Astrocyte (in vitro differentiated cells and primary cell): ENCODE results near the gene ZMYND19. TPM values are rescaled to one million over a fixed set of nuclear protein-coding genes. Genes with fewer than 3 reads are reported as not detected.

Experiments used
- DNase-seq: peaks from one replicate; pipeline ENCODE4 v3.0.0-alpha.2; 2010; ENCODE audit warnings: low read depth
- FAIRE-seq: peaks from 2 replicates; lab custom pipeline; 2011; peaks lifted over from hg19 to GRCh38; lab: Jason Lieb, UNC
- H2AFZ ChIP-seq: 2 replicates; pipeline ENCODE4 v1.6.0; 2012; ENCODE audit warnings: low read depth, low read length, inconsistent platforms
- H3K27ac ChIP-seq: 2 replicates; pipeline ENCODE4 v1.5.1; 2011; ENCODE audit warnings: low read depth, low read length, inconsistent platforms
- H3K27me3 ChIP-seq: 2 replicates; pipeline ENCODE4 v1.6.0; 2011; ENCODE audit warnings: low read length, inconsistent platforms; ENCODE audit not compliant: insufficient read depth
- H3K36me3 ChIP-seq: 2 replicates; pipeline ENCODE4 v1.5.1; 2011; ENCODE audit warnings: low read length, inconsistent platforms; ENCODE audit not compliant: insufficient read depth
- H3K4me1 ChIP-seq: 2 replicates; pipeline ENCODE4 v1.5.1; 2011; ENCODE audit warnings: low read length, inconsistent platforms; ENCODE audit not compliant: insufficient read depth
- H3K4me2 ChIP-seq: 2 replicates; pipeline ENCODE4 v1.6.0; 2012; ENCODE audit warnings: low read length, inconsistent platforms
- H3K4me3 ChIP-seq: 2 replicates; pipeline ENCODE4 v1.5.1; 2011; ENCODE audit warnings: low read depth, mild to moderate bottlenecking, low read length, inconsistent platforms; ENCODE audit not compliant: insufficient read depth
- H3K79me2 ChIP-seq: 2 replicates; pipeline ENCODE4 v1.6.0; 2012; ENCODE audit warnings: mild to moderate bottlenecking, low read length, inconsistent platforms; ENCODE audit not compliant: insufficient read depth
- H3K9ac ChIP-seq: 2 replicates; pipeline ENCODE4 v1.6.0; 2012; ENCODE audit warnings: mild to moderate bottlenecking, low read length, inconsistent platforms
- H3K9me3 ChIP-seq: 2 replicates; pipeline ENCODE4 v1.5.1; 2012; ENCODE audit warnings: low read depth, mild to moderate bottlenecking, low read length, inconsistent platforms; ENCODE audit not compliant: insufficient read depth
- H4K20me1 ChIP-seq: 2 replicates; pipeline ENCODE4 v1.6.0; 2012; ENCODE audit warnings: low read length, inconsistent platforms; ENCODE audit not compliant: insufficient read depth
- H3K27ac Mint-ChIP-seq: one replicate; pipeline ENCODE4 v1.8.0; 2021; ENCODE audit warnings: mild to moderate bottlenecking, mixed read lengths; ENCODE audit not compliant: unreplicated experiment
- H3K27me3 Mint-ChIP-seq: one replicate; pipeline ENCODE4 v1.8.0; 2021; ENCODE audit warnings: low read depth, mixed read lengths; ENCODE audit not compliant: unreplicated experiment
- H3K36me3 Mint-ChIP-seq: one replicate; pipeline ENCODE4 v1.8.0; 2021; ENCODE audit warnings: low read depth, mixed read lengths; ENCODE audit not compliant: unreplicated experiment
- H3K4me1 Mint-ChIP-seq: one replicate; pipeline ENCODE4 v1.8.0; 2021; ENCODE audit warnings: low read depth, mixed read lengths; ENCODE audit not compliant: unreplicated experiment
- H3K4me3 Mint-ChIP-seq: one replicate; pipeline ENCODE4 v1.8.0; 2021; ENCODE audit warnings: mild to moderate bottlenecking, moderate library complexity, mixed read lengths; ENCODE audit not compliant: unreplicated experiment
- H3K9me3 Mint-ChIP-seq: one replicate; pipeline ENCODE4 v1.8.0; 2021; ENCODE audit warnings: mild to moderate bottlenecking, mixed read lengths; ENCODE audit not compliant: unreplicated experiment
- CTCF ChIP-seq: IDR thresholded peaks from 2 replicates; pipeline ENCODE4 v1.5.1; 2011; ENCODE audit warnings: low read depth, mild to moderate bottlenecking, inconsistent platforms, low read length, moderate library complexity; ENCODE audit not compliant: insufficient read depth
- EZH2 ChIP-seq: IDR thresholded peaks from 2 replicates; pipeline ENCODE4 v1.6.1; 2012; ENCODE audit warnings: mild to moderate bottlenecking, low read length, inconsistent platforms; ENCODE audit not compliant: insufficient read depth
- total RNA-seq: library from RNA; stranded (reverse); gene quantifications from 2 replicates; pipeline ENCODE4 v1.2.1, GENCODE V29; 2021

ZMYND19 gene
- total RNA-seq, 1 donor from 2014 or later: 34.0 TPM

- peaks cover 4% of the 10 kb centered on the region for H3K4me1 Mint-ChIP-seq
- Histone ChIP-seq H3K9ac (peak overlapping the region; percentile 85), H4K20me1 (peaks cover 52% of the 10 kb centered on the region), H3K27me3 (no peaks in the 10 kb centered on the region), H3K27ac (no peak overlapping the region), H2AFZ (no peak overlapping the region), H3K9me3 (no peaks in the 10 kb centered on the region), H3K36me3 (peaks cover 19% of the 10 kb centered on the region), H3K4me1 (peaks cover 10% of the 10 kb centered on the region), H3K4me2 (peak overlapping the region; percentile 98), H3K4me3 (peak overlapping the region; percentile 79), H3K79me2 (peaks cover 51% of the 10 kb centered on the region)
- H3K27me3 Mint-ChIP-seq: peaks cover 6% of the 10 kb centered on the region
- H3K27ac Mint-ChIP-seq: no peak overlapping the region
- H3K9me3 Mint-ChIP-seq: no peaks in the 10 kb centered on the region
- H3K4me3 Mint-ChIP-seq: peak overlapping the region; percentile 88
- no peak for FAIRE-seq
- DNase-seq: no peak
- no peak for TF ChIP-seq EZH2
- TF ChIP-seq CTCF: no peak
- peaks cover 4% of the 10 kb centered on the region for H3K36me3 Mint-ChIP-seq
These were observed 1.4 kb downstream of the ZMYND19 start for GRCh38 chr9:137588891-137589290.

GRCh38 chr9:137588311-137588710 lies 2.0 kb downstream of the ZMYND19 start:
- H3K4me1 ChIP-seq: peaks cover 10% of the 10 kb centered on the region
- Mint-ChIP-seq H3K4me3 (no peak overlapping the region), H3K36me3 (peaks cover 5% of the 10 kb centered on the region), H3K4me1 (peaks cover 4% of the 10 kb centered on the region), H3K27ac (no peak overlapping the region), H3K9me3 (no peaks in the 10 kb centered on the region), H3K27me3 (peaks cover 4% of the 10 kb centered on the region)
- H3K36me3 ChIP-seq: peaks cover 19% of the 10 kb centered on the region
- H3K27me3 ChIP-seq: no peaks in the 10 kb centered on the region
- peak overlapping the region; percentile 98 for H3K4me2 ChIP-seq
- no peak overlapping the region for H3K27ac ChIP-seq
- no peak overlapping the region for H3K4me3 ChIP-seq
- no peak for DNase-seq
- no peak for TF ChIP-seq CTCF
- TF ChIP-seq EZH2: no peak
- no peaks in the 10 kb centered on the region for H3K9me3 ChIP-seq
- no peak for FAIRE-seq
- H3K9ac ChIP-seq: no peak overlapping the region
- H4K20me1 ChIP-seq: peaks cover 58% of the 10 kb centered on the region
- H3K79me2 ChIP-seq: peaks cover 57% of the 10 kb centered on the region
- H2AFZ ChIP-seq: no peak overlapping the region

GRCh38 chr9:137586854-137587253 lies 3.5 kb downstream of the ZMYND19 start:
- H3K36me3 Mint-ChIP-seq: peaks cover 8% of the 10 kb centered on the region
- TF ChIP-seq CTCF (no peak), EZH2 (no peak)
- H3K9me3 Mint-ChIP-seq: no peaks in the 10 kb centered on the region
- no peak overlapping the region for H3K4me3 ChIP-seq
- no peak for FAIRE-seq
- no peak for DNase-seq
- H3K27ac Mint-ChIP-seq: no peak overlapping the region
- H3K79me2 ChIP-seq: peaks cover 58% of the 10 kb centered on the region
- no peak overlapping the region for H3K27ac ChIP-seq
- H2AFZ ChIP-seq: no peak overlapping the region
- peaks cover 67% of the 10 kb centered on the region for H4K20me1 ChIP-seq
- H3K4me1 ChIP-seq: peaks cover 10% of the 10 kb centered on the region
- H3K4me1 Mint-ChIP-seq: peaks cover 4% of the 10 kb centered on the region
- H3K36me3 ChIP-seq: peaks cover 19% of the 10 kb centered on the region
- no peaks in the 10 kb centered on the region for H3K27me3 Mint-ChIP-seq
- no peak overlapping the region for H3K9ac ChIP-seq
- no peak overlapping the region for H3K4me2 ChIP-seq
- no peak overlapping the region for H3K4me3 Mint-ChIP-seq
- no peaks in the 10 kb centered on the region for H3K9me3 ChIP-seq
- H3K27me3 ChIP-seq: no peaks in the 10 kb centered on the region
